H9 (cell line): Measurements from ENCODE around the gene TDRKH. TPM values are rescaled to one million over a fixed set of nuclear protein-coding genes. Genes with fewer than 3 reads are reported as not detected.

ENCODE experiments used
- DNase-seq: peaks from one replicate; pipeline ENCODE4 v3.0.0-alpha.2; 2017
- H2AFZ ChIP-seq: one replicate; pipeline ENCODE4 v1.6.1; 2013; ENCODE audit warnings: mild to moderate bottlenecking, low read length, control low read depth, moderate library complexity
- H2AK5ac ChIP-seq: 2 replicates; pipeline ENCODE4 v1.6.1; 2013; ENCODE audit warnings: low read length, control low read depth, mixed read lengths; ENCODE audit not compliant: insufficient read length
- H2BK120ac ChIP-seq: one replicate; pipeline ENCODE4 v1.6.1; 2013; ENCODE audit warnings: low read depth, mild to moderate bottlenecking, low read length, control low read depth, inconsistent platforms; ENCODE audit not compliant: poor library complexity, severe bottlenecking
- H2BK12ac ChIP-seq: 2 replicates; pipeline ENCODE4 v1.6.1; 2013; ENCODE audit warnings: low read length, control low read depth, mixed read lengths, low read depth; ENCODE audit not compliant: insufficient read length
- H2BK15ac ChIP-seq: 2 replicates; pipeline ENCODE4 v1.6.1; 2013; ENCODE audit warnings: low read depth, low read length, control low read depth
- H2BK20ac ChIP-seq: one replicate; pipeline ENCODE4 v1.6.1; 2013; ENCODE audit warnings: low read depth, mild to moderate bottlenecking, low read length, control low read depth, inconsistent platforms; ENCODE audit not compliant: poor library complexity, severe bottlenecking
- H2BK5ac ChIP-seq: 2 replicates; pipeline ENCODE4 v1.6.1; 2013; ENCODE audit warnings: low read length, control low read depth, mixed read lengths; ENCODE audit not compliant: insufficient read length
- H3K14ac ChIP-seq: 2 replicates; pipeline ENCODE4 v1.6.1; 2013; ENCODE audit warnings: low read length, control low read depth; ENCODE audit not compliant: insufficient read depth
- H3K18ac ChIP-seq: 2 replicates; pipeline ENCODE4 v1.6.1; 2013; ENCODE audit warnings: low read depth, mild to moderate bottlenecking, mixed read lengths, low read length, control low read depth; ENCODE audit not compliant: insufficient read length
- H3K23ac ChIP-seq: 2 replicates; pipeline ENCODE4 v1.6.1; 2013; ENCODE audit warnings: low read length, control low read depth, mixed read lengths, low read depth; ENCODE audit not compliant: insufficient read length
- H3K23me2 ChIP-seq: 2 replicates; pipeline ENCODE4 v1.6.1; 2013; ENCODE audit warnings: low read depth, mild to moderate bottlenecking, mixed read lengths, low read length, control low read depth; ENCODE audit not compliant: insufficient read length, poor library complexity, severe bottlenecking
- H3K27ac ChIP-seq: 2 replicates; pipeline ENCODE4 v1.5.1; 2013; ENCODE audit warnings: low read length, control low read depth, mixed read lengths, low read depth; ENCODE audit not compliant: insufficient read length
- H3K27me3 ChIP-seq: 2 replicates; pipeline ENCODE4 v1.6.1; 2013; ENCODE audit warnings: low read length, control low read depth, inconsistent platforms; ENCODE audit not compliant: insufficient read depth
- H3K4ac ChIP-seq: 2 replicates; pipeline ENCODE4 v1.6.1; 2013; ENCODE audit warnings: low read depth, mild to moderate bottlenecking, control low read depth, inconsistent platforms, low read length, moderate library complexity
- H3K4me1 ChIP-seq: 2 replicates; pipeline ENCODE4 v1.6.1; 2013; ENCODE audit warnings: low read length, control low read depth, inconsistent platforms; ENCODE audit not compliant: insufficient read depth
- H3K4me2 ChIP-seq: 2 replicates; pipeline ENCODE4 v1.6.1; 2013; ENCODE audit warnings: low read length, control low read depth, mixed read lengths; ENCODE audit not compliant: insufficient read length, insufficient read depth
- H3K56ac ChIP-seq: 2 replicates; pipeline ENCODE4 v1.6.1; 2013; ENCODE audit warnings: low read depth, mild to moderate bottlenecking, mixed read lengths, low read length, control low read depth; ENCODE audit not compliant: insufficient read length
- H3K79me1 ChIP-seq: 2 replicates; pipeline ENCODE4 v1.6.1; 2013; ENCODE audit warnings: low read depth, mild to moderate bottlenecking, moderate library complexity, low read length, control low read depth, inconsistent platforms; ENCODE audit not compliant: insufficient read depth, poor library complexity, severe bottlenecking
- H3K79me2 ChIP-seq: 2 replicates; pipeline ENCODE4 v1.6.1; 2013; ENCODE audit warnings: low read length, control low read depth, inconsistent platforms; ENCODE audit not compliant: insufficient read depth
- H3K9ac ChIP-seq: 2 replicates; pipeline ENCODE4 v1.6.1; 2013; ENCODE audit warnings: low read length, control low read depth, mixed read lengths; ENCODE audit not compliant: insufficient read length; ENCODE audit errors: extremely low read depth
- H3K9me3 ChIP-seq: one replicate; pipeline ENCODE4 v1.6.1; 2013; ENCODE audit warnings: low read depth, low read length, inconsistent platforms; ENCODE audit not compliant: control insufficient read depth
- H3T11ph ChIP-seq: one replicate; pipeline ENCODE4 v1.6.1; 2013; ENCODE audit warnings: mild to moderate bottlenecking, low read length, control low read depth, inconsistent platforms
- H4K20me1 ChIP-seq: one replicate; pipeline ENCODE4 v1.6.1; 2013; ENCODE audit not compliant: control insufficient read depth, insufficient read length, insufficient read depth
- H4K5ac ChIP-seq: 2 replicates; pipeline ENCODE4 v1.6.1; 2013; ENCODE audit warnings: low read depth, mild to moderate bottlenecking, mixed read lengths, low read length, control low read depth; ENCODE audit not compliant: insufficient read length
- H4K8ac ChIP-seq: replicated peaks from 2 replicates; pipeline ENCODE4 v1.6.1; 2013; ENCODE audit warnings: low read length, control low read depth, mixed read lengths, low read depth; ENCODE audit not compliant: insufficient read length
- H4K91ac ChIP-seq: 2 replicates; pipeline ENCODE4 v1.6.1; 2013; ENCODE audit warnings: low read depth, mild to moderate bottlenecking, moderate library complexity, mixed read lengths, low read length, control low read depth; ENCODE audit not compliant: insufficient read length
- H3K27ac Mint-ChIP-seq, 3 experiments: 2 replicates in 2 of 3; 3 replicates in 1 of 3; pipeline ENCODE4 v1.8.0; 2020 to 2021; ENCODE audit warnings: mixed read lengths in 3 of 3, mild to moderate bottlenecking in 1 of 3, moderate library complexity in 1 of 3
- H3K27me3 Mint-ChIP-seq: 2 replicates; pipeline ENCODE4 v1.8.0; 2021; ENCODE audit warnings: low read depth, mild to moderate bottlenecking, moderate library complexity, mixed read lengths
- H3K36me3 Mint-ChIP-seq, 3 experiments: 2 replicates in 2 of 3; 3 replicates in 1 of 3; pipeline ENCODE4 v1.8.0; 2020 to 2021; ENCODE audit warnings: low read depth in 3 of 3, mixed read lengths in 3 of 3; ENCODE audit not compliant: insufficient read depth in 1 of 3
- H3K4me1 Mint-ChIP-seq, 2 experiments: 2 replicates each; pipeline ENCODE4 v1.8.0; 2020; ENCODE audit warnings: mixed read lengths in 2 of 2
- H3K4me3 Mint-ChIP-seq, 2 experiments: 2 replicates in 1 of 2; 3 replicates in 1 of 2; pipeline ENCODE4 v1.8.0; 2020 to 2021; ENCODE audit warnings: mild to moderate bottlenecking in 2 of 2, mixed read lengths in 2 of 2, moderate library complexity in 1 of 2
- H3K9me3 Mint-ChIP-seq, 2 experiments: 2 replicates in 1 of 2; 3 replicates in 1 of 2; pipeline ENCODE4 v1.8.0; 2020; ENCODE audit warnings: mild to moderate bottlenecking in 2 of 2, mixed read lengths in 2 of 2, moderate library complexity in 1 of 2
- CTCF ChIP-seq: fragments of 200-600 bp; sonication (generic); conservative IDR thresholded peaks from 3 replicates; pipeline ENCODE4 v1.8.0; 2021; ENCODE audit warnings: antibody characterized with exemption, mild to moderate bottlenecking
- WGBS: extraction: QIAGEN DNeasy Blood & Tissue Kit; methylation state at CpG from one replicate; pipeline ENCODE4 v1.1.7; 2013; ENCODE audit warnings: missing lambda C conversion rate, low lambda C conversion rate, mixed read lengths; ENCODE audit not compliant: insufficient read length; ENCODE audit errors: extremely low coverage; 5-methylcytosine and 5-hydroxymethylcytosine counted together
- total RNA-seq: library from RNA; stranded (reverse); gene quantifications from 2 replicates; pipeline ENCODE4 v1.2.1, GENCODE V29; 2021

TDRKH gene
- total RNA-seq, 1 experiment from 2014 or later = 24.0 TPM

GRCh38 chr1:151819227-151819835 lies 29.0 kb upstream of the TDRKH start:
- Histone ChIP-seq H3K4me2 (no peak overlapping the region), H3K79me1 (no peaks in the 10 kb centered on the region), H3K9me3 (no peaks in the 10 kb centered on the region), H3T11ph (no peak overlapping the region), H3K23ac (no peak overlapping the region), H2BK15ac (no peak overlapping the region), H3K4ac (no peak overlapping the region), H4K20me1 (no peaks in the 10 kb centered on the region), H2BK120ac (no peak overlapping the region), H4K8ac (no peak overlapping the region), H2BK5ac (no peak overlapping the region), H3K27ac (no peak overlapping the region), H3K9ac (no peak overlapping the region), H4K5ac (no peak overlapping the region), H3K4me1 (no peaks in the 10 kb centered on the region), H2AK5ac (no peak overlapping the region), H4K91ac (no peak overlapping the region), H3K56ac (no peak overlapping the region), H3K27me3 (no peaks in the 10 kb centered on the region), H3K18ac (no peak overlapping the region), H3K14ac (no peak overlapping the region), H2AFZ (no peak overlapping the region), H3K23me2 (no peaks in the 10 kb centered on the region), H3K79me2 (no peaks in the 10 kb centered on the region), H2BK12ac (no peak overlapping the region), H2BK20ac (no peak overlapping the region)
- H3K36me3 Mint-ChIP-seq = no peaks in the 10 kb centered on the region
- H3K4me3 Mint-ChIP-seq = no peak overlapping the region
- H3K27ac Mint-ChIP-seq = no peak overlapping the region
- no peak for TF ChIP-seq CTCF
- H3K4me1 Mint-ChIP-seq = peaks cover 11 to 19% of the 10 kb centered on the region in 2 experiments
- H3K9me3 Mint-ChIP-seq = no peaks in the 10 kb centered on the region
- WGBS = no CpG with 5 or more reads among the region's 12 CpGs
- no peak for DNase-seq
- peaks cover 5% of the 10 kb centered on the region for H3K27me3 Mint-ChIP-seq
